ENCODE measurements around the gene KLHL26.
"Not testable (repeated sequence)": the region's sequence is repeated elsewhere in the genome, so short reads cannot be mapped to it uniquely, and the experiment has no call there.

Gene KLHL26, protein sequence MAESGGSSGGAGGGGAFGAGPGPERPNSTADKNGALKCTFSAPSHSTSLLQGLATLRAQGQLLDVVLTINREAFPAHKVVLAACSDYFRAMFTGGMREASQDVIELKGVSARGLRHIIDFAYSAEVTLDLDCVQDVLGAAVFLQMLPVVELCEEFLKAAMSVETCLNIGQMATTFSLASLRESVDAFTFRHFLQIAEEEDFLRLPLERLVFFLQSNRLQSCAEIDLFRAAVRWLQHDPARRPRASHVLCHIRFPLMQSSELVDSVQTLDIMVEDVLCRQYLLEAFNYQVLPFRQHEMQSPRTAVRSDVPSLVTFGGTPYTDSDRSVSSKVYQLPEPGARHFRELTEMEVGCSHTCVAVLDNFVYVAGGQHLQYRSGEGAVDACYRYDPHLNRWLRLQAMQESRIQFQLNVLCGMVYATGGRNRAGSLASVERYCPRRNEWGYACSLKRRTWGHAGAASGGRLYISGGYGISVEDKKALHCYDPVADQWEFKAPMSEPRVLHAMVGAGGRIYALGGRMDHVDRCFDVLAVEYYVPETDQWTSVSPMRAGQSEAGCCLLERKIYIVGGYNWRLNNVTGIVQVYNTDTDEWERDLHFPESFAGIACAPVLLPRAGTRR

DNA sequence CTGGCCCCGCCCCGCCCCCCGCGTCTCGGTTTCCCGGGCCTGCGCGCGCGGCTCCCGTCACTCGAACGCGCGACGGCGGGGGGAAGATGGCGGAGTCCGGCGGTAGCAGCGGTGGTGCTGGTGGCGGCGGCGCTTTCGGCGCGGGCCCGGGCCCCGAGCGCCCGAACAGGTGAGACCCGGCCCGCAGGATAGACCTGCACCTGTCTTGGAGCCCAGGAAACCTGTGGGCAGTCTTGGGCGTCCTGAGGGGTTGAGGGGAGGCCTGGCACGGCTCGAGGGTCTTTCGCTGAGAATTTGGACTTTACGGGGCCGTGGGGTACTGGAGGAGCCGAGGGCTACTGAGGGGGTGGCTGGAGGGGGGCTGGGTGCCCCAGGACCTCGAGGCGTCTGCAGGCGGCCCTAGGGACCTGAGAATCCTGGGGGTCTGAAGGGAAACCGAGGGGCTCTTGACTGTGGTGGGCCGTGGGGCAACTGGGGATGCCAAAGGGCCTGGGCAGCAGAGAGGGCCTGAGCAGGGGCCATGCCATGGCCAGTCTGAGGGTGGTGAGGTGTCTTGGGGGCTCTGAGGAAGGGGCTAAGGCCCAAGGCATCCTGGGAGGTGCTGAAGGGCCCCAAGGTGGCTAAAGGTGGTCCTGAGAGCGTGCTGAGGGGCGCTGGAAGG, at the start of gene KLHL26:
KLHL26 (plus strand) TSS at position 60 of the 661 bp plus-strand sequence; CDS start at position 87, 27 bp downstream.
- DNase-seq, result no peak

DNA sequence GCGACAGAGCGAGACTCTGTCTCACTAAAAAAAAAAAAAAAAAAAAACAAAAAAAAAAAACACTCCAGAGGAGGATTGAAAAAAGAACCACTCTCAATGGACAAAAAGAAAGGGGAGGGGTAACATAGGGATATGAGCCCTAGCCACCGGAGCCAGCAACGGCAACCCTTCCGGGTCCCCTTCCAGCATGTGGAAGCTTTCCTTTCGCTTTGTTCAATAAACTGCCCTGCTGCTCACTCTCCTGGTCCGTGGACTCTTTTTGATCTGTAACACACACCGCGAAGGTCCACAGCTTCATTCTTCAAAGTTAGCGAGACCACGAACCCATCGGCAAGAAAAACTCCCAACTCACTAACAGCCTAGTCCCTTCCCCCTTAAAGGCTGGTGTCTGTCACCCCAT, 49.3 kb upstream of the KLHL26 start:
- DNase-seq, result no peak

DNA sequence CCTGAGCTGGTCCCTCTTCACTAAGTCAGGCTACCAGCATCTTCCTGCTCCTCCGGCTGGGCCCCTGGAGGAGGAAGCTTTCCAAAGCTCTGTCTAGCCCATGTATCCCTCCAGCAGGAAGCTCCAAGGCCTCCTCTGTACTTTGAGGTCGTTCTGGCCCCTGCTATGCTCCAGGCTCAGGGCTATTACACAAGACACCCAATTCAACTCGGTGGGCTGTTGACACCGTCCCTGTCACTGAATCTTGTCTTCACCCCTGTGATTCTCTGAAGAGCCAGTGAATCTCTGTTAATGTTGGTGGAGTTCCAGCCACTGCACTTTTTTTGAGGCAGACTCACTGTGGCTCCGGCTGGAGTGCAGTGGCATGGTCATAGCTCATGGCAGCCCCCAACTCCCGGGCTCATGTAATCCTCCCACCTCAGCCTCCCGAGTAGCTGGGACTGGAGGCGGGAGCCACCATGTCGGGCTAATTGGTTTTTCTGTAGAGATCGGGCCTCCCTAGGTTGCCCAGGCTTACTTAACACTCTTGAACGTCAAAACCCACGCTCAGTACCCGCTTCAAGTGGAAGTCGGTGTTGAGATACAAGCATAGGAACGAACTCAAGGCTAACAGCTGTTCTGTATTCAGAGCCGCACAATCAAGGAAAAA, 48.7 kb upstream of the KLHL26 start:
- DNase-seq, result peak in 1 of 58 donors; percentile 54

DNA sequence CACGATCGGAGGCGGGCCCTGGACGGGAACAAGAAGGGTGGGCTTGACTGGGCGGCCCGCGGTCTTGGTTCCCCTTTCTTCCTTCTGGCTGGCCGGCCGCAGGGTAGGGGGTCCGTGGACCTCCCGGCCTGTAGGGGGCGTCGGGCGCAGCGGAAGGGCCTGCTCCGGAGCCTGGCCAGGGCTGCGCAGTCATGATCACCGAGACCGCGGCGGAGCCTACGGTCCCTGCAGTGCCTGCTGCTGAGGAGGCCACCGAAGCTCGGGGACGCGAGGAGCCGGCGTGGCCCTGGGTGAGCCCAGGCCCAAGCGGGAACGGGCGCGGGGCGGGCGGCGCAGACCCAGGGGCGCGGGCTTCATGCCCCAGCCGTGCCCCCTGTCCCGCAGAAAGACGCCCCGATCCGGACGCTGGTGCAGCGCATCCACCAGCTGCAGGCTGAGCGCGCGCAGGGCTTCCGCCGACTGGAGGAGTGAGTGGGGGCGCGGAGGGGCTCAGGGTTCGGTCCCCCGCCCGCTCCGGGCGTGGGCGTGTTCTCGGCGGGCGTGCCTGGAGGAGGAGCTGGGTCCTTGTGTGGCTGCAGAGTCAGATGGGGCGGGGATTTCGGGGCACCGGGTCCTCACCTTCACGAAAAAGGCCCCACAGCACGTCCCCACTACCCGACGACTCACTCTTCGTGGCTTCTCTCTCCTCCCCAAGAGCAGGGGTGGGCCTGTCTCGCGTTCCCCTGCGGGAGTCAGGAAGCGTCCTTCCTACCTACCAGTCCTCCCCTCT, 48.0 kb upstream of the KLHL26 start, which contains the start of gene REX1BD:
REX1BD (plus strand) TSS at position 188 of the 769 bp plus-strand sequence; CDS start at position 192, 4 bp downstream.
- DNase-seq, result peak in 57 of 58 donors; percentile 38 to 88 (median 75)

DNA sequence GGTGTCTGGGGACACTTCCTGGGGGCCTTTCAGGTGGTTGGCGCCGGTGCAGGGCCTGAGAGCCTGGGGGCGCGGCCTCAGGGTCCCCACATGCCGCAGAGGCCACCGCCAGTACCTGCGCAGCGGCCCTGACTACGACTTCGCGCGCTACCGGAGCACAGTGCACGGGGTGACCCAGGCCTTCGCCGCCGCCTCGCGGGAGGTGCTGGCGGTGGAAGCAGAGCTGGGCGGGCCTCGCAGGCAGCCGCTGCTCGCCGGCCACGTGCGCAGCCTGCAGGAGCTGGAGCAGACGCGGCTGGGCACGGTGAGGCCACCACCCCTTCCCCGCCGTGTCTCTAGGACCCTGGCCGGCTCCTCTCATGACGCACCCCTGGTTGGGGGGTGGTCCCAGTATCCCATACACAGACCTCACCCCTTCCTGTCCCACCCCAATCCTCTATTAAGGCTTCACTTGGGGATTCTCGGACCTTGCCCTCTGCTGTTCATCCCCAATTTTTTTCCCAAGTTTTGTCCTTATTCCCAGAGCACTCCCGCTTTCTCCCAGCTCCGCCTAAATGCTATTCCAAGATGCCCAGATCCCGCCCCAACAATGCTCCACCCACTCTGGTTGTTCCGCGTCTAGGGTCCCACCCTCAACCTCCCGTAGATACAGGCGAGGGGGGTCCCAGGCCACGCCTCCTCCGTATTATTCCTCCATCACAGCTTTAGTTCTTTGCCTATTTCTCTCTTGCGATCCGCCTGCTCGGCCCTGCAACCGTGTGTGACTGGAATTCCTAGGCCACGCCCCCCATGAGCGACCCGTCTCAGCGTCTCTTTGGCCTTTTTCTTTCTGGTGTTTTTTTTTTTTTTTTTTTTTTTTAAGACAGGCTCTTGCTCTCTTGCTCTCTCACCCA, 47.2 kb upstream of the KLHL26 start:
- peak in 29 of 58 donors; percentile 12 to 69 (median 43) for DNase-seq

DNA sequence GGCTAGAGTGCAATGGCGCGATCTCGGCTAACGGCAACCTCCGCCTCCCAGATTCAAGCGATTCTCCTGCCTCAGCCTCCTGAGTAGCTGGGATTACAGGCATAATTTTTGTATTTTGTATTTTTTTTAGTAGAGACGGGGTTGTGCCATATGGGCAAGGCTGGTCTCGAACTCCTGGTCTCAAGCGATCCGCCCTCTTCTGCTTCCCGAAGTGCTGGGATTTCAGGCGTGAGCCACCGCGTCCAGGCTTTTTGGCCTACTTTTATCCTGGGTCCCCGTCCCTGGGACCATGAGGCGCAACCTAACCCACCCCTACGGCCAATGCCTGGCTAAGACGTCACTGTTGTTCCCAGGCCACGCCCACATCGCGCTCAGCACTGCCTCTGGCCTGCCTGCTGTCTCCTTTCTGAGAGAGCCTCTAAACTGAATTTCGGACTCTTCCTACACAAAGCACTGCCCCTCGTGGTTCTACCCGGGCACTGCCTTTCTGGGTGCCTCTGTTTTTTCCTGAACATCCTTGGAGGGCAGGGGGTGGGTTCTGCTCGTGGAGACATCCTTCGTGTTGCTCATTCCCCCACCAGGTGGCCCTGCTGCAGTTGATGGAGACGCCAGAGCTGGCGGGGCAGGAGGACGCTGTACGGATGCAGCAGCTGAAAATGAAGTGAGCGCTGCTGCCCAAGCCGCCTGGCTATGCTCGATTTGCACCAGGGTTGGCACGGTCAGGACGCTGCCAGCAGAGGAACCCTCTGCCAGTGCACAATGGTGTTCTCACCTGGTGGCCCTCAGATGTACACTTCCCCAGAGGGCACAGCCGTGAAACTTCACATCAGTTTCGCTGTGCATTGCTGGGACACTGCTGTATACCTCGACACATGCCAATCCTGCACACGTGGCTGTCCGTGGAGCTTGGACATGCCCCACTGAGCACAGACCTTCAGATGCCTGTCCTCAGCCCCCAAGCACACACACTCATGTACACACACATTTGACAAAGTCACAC, 46.3 kb upstream of the KLHL26 start:
- peak; percentile 32 to 94 (median 78) for DNase-seq

DNA sequence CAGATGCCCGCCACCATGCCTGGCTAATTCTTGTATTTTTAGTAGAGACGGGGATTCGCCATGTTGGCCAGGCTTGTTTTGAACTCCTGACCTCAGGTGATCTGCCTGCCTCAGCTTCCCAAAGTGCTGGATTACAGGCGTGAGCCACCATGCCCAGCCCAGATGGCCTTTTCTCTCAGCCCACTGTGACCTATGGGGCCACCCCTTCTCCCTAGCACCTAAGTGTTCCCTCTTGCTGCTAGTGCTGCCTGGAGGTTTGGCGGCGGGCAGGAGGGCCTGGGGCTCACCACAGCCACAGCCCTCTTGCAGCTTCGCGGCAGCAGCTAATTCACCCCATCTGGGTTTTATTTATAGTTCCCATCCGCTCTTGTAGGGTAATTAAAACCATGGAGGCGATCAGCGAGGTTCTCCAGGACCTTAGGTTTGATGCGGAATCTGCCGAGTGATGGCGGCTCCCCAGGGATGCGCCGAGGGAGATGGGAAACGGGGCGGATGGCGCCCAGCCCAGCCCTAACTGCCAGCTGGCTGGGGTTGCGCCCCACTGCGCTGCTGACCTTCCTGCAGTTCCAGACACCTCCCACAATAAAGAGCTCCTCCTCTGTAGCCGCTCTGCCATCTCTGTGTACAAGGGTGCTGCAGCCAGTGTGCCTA, 45.0 kb upstream of the KLHL26 start:
- DNase-seq, result no peak

DNA sequence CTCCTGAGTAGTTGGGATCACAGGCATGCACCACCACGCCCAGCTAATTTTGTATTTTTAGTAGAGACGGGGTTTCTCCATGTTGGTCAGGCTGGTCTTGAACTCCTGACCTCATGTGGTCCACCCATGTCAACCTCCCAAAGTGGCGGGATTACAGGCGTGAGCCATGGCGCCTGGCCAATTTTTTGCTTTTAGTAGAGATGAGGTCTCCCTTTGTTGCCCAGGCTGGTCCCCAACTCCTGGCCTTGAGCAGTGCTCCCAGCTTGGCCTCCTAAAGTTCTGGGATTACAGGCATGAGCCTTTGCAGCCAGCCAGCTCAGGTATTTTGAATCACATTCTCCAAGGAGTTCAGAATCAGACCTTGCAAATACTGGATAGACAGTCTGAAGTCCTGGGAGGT, 44.1 kb upstream of the KLHL26 start:
- DNase-seq, result not testable (repeated sequence)

DNA sequence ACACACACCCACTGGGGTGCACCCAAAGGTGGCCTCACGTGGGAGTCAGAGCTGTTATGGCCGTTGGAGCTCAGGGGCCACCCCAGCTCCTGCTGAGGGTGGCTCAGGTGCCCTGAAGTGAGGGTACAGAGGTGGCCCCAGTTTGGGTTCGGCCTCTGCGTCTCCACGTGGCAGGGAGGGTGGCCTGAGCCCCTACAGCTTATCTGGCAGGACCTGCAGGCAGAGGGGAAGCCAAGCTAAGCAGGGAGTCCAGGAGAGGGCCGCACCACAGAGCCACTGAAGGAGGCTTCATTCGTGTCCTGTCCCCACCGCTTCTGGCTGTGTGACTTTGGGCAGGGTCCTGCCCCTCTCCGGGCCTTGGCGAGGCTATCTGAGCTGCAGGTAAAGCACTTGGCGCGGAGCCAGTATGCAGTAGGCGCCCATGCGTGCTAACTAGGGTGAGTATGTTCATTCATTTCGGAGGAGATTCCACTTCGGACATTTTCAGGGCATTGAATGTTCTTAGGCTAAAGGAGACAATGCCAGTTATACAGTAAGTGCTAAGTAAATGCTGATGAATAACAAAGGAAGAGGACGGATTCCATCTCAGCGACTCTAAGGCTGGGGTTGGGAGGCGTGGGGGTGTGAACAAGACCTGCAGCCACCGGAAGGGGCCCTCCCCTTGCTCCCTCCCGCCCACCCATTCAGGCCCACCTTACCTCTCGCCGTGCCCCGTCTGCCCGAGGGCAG, 43.3 kb upstream of the KLHL26 start:
- DNase-seq, result peak in 1 of 58 donors; percentile 13

DNA sequence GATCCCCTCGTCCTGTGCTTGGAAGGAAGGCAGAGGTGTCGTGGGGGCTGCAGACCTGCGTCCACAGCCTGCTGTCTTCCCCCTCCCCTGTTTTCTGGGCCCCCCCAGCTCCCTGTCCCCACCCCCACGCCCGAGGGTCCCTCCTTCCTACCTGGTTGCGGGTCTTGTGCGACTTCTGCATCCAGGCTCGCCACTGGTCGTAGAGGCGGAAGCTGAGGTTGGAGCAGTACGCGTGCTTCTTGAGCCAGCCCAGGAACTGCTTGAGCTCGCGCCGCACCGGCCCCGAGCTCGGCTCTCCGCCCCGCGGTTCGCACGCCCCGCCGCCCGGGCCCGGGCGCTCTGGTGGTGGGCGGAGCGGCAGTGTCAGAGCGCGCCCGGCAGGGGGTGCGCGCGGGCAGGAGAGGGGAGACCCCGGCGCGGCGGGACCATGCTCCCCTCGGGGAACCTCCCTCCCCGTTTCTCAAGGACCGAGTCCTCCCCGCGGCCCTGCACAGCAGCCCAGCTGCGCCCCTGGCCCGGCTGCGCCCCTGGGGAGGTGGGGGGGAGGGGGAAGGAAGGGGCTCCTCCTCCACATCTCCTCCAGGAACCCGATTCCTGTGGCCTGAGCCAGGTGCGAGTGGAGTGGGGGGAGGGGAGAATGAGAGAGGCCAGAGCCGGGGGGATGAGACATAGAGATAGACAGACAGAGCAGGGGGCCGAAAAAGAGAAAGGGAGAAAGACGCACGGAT, 42.6 kb upstream of the KLHL26 start:
- DNase-seq, result peak in 41 of 58 donors; percentile 5 to 60 (median 32)

DNA sequence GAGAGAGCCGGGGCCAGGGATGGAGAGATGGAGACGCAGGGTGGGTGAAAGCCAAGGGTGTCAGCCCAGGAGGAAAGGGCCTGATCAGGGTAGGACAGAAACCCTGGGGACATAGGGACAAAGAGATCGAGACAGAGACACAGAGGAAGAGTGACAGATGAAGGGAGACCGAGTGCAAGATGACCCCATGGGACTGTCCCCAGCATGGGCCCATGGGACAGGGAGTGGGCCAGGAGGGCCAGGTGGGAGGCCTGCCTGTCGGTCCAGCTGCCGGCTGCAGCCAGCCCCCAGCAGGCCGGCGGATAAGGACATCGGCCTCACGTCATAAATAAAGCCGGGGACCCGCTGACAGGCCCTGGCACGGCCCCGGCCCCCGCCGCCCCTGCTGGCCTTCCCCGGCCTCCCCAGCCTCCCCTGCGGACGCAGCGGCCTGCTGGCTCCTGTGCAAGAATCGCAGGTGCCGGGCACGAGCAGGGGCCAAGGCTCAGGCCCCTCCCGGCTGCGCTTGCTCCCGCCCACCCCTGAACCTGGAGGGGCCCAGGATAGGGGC, 41.9 kb upstream of the KLHL26 start:
- no peak for DNase-seq

DNA sequence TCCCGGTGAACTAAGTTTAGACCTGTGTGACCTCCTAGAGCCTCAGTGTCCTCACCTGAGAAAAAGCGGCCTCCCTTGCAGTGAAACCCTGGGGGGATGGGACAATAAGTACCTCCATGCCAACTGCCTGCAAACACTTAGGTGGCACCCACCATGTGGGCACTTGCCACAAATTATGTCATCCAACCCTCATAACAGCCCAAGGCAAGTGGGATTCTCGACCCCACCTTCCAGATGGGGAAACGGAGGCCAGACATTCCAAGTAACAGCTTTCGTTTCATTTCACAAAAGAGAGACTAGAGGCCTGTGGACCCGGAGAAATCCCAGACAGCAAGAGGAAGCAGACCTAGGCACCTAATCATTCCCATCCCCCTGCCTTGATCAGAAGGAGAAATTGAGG, 41.4 kb upstream of the KLHL26 start:
- DNase-seq, result no peak

DNA sequence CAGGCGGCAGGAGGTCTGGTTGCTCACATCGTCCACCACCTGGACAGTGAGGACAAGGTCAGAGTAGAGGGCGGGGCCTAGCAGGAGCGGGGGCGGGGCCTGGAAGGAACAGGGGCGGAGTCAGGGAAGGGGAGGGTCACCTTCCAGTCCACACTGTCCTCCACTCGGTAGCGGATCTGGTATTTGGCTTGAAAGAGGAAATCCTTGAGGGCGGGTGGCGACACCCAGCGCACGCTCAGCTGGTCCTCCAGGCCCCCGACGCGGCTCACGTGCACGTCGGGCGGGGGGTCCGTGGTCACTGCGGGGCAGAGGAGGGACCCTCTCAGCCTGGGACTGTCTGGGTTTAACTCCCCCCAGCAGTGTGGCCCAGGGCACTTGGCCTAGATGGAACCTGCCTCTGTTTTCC, 40.1 kb upstream of the KLHL26 start:
- peak in 2 of 58 donors; percentile 6 to 22 for DNase-seq

DNA sequence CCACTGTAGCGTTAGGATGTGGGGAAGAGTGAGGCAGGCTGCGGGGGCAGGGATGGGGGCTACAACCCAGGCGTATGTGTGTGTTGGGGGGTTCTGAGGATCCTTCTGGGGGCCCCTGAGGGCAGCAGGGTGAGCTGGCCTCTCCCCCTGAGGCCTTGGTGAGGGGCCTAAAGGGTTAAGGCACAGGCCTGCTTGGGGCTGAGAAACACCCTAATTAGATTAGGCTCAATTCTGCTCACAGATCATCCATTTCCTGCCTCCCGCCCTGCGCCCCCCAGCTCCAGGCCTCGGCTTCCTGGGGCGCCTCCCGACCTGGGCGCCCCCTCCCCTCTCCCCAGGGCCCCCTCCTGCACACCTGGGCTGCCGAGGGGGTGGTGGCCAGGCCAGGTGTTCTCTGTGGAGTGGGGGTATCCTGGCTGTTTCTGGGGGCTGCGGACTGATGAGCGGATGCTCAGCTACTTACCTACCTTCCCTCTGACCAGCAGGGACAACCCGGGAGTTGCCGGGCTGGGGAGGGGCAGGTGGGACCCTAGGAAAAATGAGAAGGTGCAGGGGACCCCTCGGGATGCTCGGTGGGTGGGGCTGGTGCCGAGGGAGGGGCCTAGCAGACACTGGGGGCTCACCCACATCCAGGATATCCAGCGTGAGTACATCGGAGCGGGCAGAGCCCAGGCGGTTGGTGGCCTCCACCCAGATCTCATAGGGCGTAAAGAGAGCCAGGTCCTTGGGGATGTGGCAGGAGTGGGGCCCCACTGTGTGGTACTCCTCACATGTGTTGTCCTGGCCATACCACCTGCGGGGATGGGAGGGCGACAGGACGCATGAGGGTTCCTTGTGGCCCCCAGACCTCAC, 38.8 kb upstream of the KLHL26 start:
- DNase-seq, result no peak

DNA sequence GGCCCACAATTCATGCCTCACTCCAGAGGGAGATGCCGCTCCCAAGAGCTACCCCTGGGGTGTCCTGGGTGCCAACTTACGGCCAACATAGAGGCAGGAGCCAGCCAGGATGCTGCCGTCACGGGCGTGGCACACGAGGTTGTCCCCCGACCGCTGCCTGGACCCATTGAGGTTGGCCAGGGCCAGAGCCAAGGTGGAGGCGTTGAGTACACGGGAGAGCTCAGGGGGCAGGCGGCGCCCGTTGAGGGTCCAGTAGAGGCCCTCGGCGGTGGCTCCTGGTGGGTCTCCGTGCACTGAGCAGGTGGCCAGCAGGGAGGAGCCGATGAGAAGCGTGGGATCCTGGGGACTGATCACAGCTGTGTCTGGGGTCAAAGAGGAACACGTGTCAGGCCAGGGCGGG, 37.3 kb upstream of the KLHL26 start:
- DNase-seq, result no peak

All from anterior cingulate cortex (tissue), 58 donors.